HUES64 (cell line): ENCODE results near the gene ABHD10.
"Not testable (repeated sequence)": the region's sequence is repeated elsewhere in the genome, so short reads cannot be mapped to it uniquely, and the experiment has no call there.

Source experiments
- H3K27ac ChIP-seq: 2 replicates; pipeline ENCODE4 v1.7.0; 2013; ENCODE audit warnings: low read depth, low read length, inconsistent platforms
- H3K27me3 ChIP-seq: 2 replicates; pipeline ENCODE4 v1.6.1; 2013; ENCODE audit warnings: mild to moderate bottlenecking, low read length; ENCODE audit not compliant: insufficient read depth
- H3K36me3 ChIP-seq: 2 replicates; pipeline ENCODE4 v1.6.1; 2013; ENCODE audit warnings: mild to moderate bottlenecking, low read length; ENCODE audit not compliant: insufficient read depth
- H3K4me1 ChIP-seq: 2 replicates; pipeline ENCODE4 v1.6.1; 2013; ENCODE audit warnings: mild to moderate bottlenecking, low read length, moderate library complexity; ENCODE audit not compliant: insufficient read depth
- H3K4me3 ChIP-seq: 2 replicates; pipeline ENCODE4 v1.5.1; 2013; ENCODE audit warnings: mild to moderate bottlenecking, low read length, moderate library complexity
- H3K9ac ChIP-seq: 2 replicates; pipeline ENCODE4 v1.6.1; 2013; ENCODE audit warnings: mild to moderate bottlenecking, low read depth, low read length
- H3K9me3 ChIP-seq: 2 replicates; pipeline ENCODE4 v1.6.1; 2013; ENCODE audit warnings: low read depth, low read length; ENCODE audit not compliant: insufficient read depth
- WGBS: fragments of 150-250, 120-280 bp; methylation state at CpG from one replicate; pipeline ENCODE4 v1.1.7; 2013; ENCODE audit warnings: missing lambda C conversion rate; 5-methylcytosine and 5-hydroxymethylcytosine counted together

ABHD10 gene

GRCh38 chr3:112034436-112034835, 55.6 kb downstream of the ABHD10 start, which contains the start of gene TMPRSS7:
TSS of gene TMPRSS7 (plus strand) at chr3:112034736. CDS start at chr3:112034846, 110 bp downstream.
- H3K27ac ChIP-seq = no peak within 1 kb of the TSS
- 90% methylated on average over 4 of the region's 4 CpGs for WGBS
- no peaks in the 10 kb centered on the region for H3K4me1 ChIP-seq
- H3K36me3 ChIP-seq = no peaks in the 10 kb centered on the region
- H3K4me3 ChIP-seq = no peak within 1 kb of the TSS
- H3K9ac ChIP-seq = no peak within 1 kb of the TSS
- no peaks in the 10 kb centered on the region for H3K27me3 ChIP-seq
- peaks cover 19% of the 10 kb centered on the region for H3K9me3 ChIP-seq

DNA sequence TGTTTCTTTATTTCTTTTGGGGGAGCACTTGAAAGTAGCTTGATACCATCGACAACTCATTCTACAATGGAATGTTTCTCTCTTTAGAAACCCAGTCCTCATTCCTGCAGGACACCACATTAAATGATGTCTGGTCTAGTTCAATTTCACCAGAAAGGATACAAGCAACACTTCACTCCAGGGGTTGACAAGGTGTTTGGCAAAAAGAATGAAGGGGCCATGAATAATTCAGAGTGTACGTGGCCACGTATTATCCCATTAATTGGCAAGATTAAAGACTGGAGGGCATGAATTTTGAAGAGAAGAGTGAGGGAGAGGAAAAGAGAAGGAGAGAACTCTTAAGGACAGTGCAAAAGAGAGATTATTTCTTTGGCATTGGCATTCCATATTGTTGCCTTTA, 56.4 kb downstream of the ABHD10 start:
- Histone ChIP-seq H3K27ac (no peak overlapping the region), H3K9me3 (peaks cover 19% of the 10 kb centered on the region)
- whole genome bisulfite sequencing = 73% methylated on average over 3 of the region's 3 CpGs

DNA sequence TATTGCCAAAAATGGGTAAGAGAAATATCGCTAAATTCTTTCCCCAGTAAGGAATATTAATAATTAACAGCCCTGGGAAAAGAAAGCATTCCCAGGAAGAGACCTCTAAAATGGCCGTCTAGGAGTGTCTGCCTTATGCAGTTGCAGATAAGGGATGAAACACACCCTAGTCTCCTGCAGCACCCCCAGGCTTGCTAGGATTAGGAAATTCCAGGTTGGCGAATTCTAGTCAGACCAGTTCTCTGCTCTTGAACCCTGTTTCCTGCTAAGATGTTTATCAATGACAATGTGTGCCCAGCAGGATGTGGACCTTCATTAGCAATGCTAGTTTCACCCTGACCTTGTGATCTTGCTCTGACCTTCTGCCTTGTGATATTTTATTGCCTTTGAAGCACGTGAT, 58.4 kb downstream of the ABHD10 start:
- H3K36me3 ChIP-seq, H3K9ac ChIP-seq, H3K4me3 ChIP-seq, H3K27ac ChIP-seq, H3K27me3 ChIP-seq: not testable (repeated sequence)
- Histone ChIP-seq H3K9me3 (peaks cover 17% of the 10 kb centered on the region), H3K4me1 (peaks cover 10% of the 10 kb centered on the region; the same call in 1 of the 2 replicates)
- 47% methylated on average over 3 of the region's 4 CpGs for WGBS

More for the DNA sequence above, 56.4 kb downstream of the ABHD10 start:
- H3K27me3 ChIP-seq = no peaks in the 10 kb centered on the region
- H3K4me1 ChIP-seq = no peaks in the 10 kb centered on the region
- H3K9ac ChIP-seq = no peak overlapping the region
- no peak overlapping the region for H3K4me3 ChIP-seq
- H3K36me3 ChIP-seq = no peaks in the 10 kb centered on the region

DNA sequence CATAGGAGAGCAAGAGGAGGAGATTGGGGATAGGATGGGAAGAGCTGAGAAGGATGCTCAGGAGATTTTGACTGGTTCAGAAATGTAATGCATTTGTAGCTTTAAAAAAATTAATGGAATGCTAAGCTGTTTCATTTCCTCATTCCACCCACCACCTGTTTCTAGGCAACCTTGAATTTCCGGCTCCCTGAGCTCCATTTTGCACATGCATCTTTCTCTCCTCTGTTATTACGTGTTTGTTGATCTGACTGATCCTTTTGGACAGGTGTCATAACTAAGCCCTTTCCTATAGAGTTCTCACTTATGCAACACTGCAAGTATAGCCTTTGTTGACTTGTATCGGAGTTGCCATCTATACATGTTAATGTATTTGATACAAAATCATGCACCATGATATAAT, 60.0 kb downstream of the ABHD10 start:
- Histone ChIP-seq H3K4me1 (peaks cover 10% of the 10 kb centered on the region; the same call in 1 of the 2 replicates), H3K27me3 (no peaks in the 10 kb centered on the region), H3K36me3 (no peaks in the 10 kb centered on the region), H3K4me3 (no peak overlapping the region), H3K27ac (no peak overlapping the region), H3K9me3 (peaks cover 12% of the 10 kb centered on the region), H3K9ac (no peak overlapping the region)
- 94% methylated on average over 2 of the region's 3 CpGs for WGBS

DNA sequence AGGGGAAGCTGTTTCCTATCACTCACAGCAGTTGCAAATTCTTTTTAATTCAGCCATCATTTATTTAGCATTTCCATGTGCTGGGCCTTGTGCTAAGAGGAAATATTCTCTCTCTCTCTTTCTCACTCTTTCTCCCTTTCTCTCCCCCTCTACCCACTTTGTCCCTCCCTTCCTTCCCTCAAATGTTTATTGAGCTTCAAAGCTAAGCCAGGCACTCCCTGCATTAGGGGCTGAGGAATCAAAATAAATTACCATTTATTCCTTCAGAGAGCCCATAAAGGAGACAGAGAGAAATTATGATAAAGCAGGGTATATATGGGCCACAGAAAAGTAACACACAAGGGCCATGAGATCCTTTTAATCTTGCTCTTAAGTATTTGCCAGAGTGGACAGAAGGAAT, 62.5 kb downstream of the ABHD10 start:
- H3K9ac ChIP-seq = no peak overlapping the region
- no peak overlapping the region for H3K4me3 ChIP-seq
- no peak overlapping the region for H3K27ac ChIP-seq
- peaks cover 12% of the 10 kb centered on the region for H3K9me3 ChIP-seq
- H3K36me3 ChIP-seq = no peaks in the 10 kb centered on the region
- no peaks in the 10 kb centered on the region for H3K27me3 ChIP-seq
- H3K4me1 ChIP-seq = peaks cover 10% of the 10 kb centered on the region; the same call in 1 of the 2 replicates

DNA sequence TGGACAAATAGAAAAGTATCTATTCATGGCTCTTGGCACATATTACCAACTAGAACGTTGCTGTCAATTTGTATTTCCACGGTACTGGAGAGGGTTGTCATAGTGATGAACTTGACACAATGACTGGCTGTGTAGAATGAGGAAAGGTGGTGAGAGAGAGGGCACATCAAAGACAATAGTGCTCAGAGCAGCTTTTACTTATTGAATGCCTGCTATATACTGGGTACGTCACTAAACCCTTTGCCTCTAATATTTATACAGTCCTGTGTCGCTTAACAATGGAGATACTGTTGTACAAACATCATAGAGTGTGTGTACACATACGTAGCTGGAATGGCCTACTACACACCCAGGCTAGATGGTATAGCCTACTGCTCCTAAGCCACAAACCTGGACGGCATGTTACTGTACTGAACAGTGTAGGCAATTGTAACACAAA, 64.0 kb downstream of the ABHD10 start:
- H3K9me3 ChIP-seq = no peaks in the 10 kb centered on the region; the same call in 1 of the 2 replicates
- WGBS = 89% methylated on average over 6 of the region's 6 CpGs
- no peak overlapping the region for H3K4me3 ChIP-seq
- H3K4me1 ChIP-seq = peaks cover 10% of the 10 kb centered on the region; the same call in 1 of the 2 replicates
- H3K9ac ChIP-seq = no peak overlapping the region
- no peaks in the 10 kb centered on the region for H3K27me3 ChIP-seq
- no peaks in the 10 kb centered on the region for H3K36me3 ChIP-seq
- H3K27ac ChIP-seq = no peak overlapping the region
